Astrocyte (in vitro differentiated cells and primary cell): ENCODE data around the gene CHGA. TPM values are rescaled to one million over a fixed set of nuclear protein-coding genes. Genes with fewer than 3 reads are reported as not detected.

ENCODE experiments used
- DNase-seq: peaks from one replicate; pipeline ENCODE4 v3.0.0-alpha.2; 2010; ENCODE audit warnings: low read depth
- FAIRE-seq: peaks from 2 replicates; lab custom pipeline; 2011; peaks lifted over from hg19 to GRCh38; lab: Jason Lieb, UNC
- H2AFZ ChIP-seq: 2 replicates; pipeline ENCODE4 v1.6.0; 2012; ENCODE audit warnings: low read depth, low read length, inconsistent platforms
- H3K27ac ChIP-seq: 2 replicates; pipeline ENCODE4 v1.5.1; 2011; ENCODE audit warnings: low read depth, low read length, inconsistent platforms
- H3K27me3 ChIP-seq: 2 replicates; pipeline ENCODE4 v1.6.0; 2011; ENCODE audit warnings: low read length, inconsistent platforms; ENCODE audit not compliant: insufficient read depth
- H3K36me3 ChIP-seq: 2 replicates; pipeline ENCODE4 v1.5.1; 2011; ENCODE audit warnings: low read length, inconsistent platforms; ENCODE audit not compliant: insufficient read depth
- H3K4me1 ChIP-seq: 2 replicates; pipeline ENCODE4 v1.5.1; 2011; ENCODE audit warnings: low read length, inconsistent platforms; ENCODE audit not compliant: insufficient read depth
- H3K4me2 ChIP-seq: 2 replicates; pipeline ENCODE4 v1.6.0; 2012; ENCODE audit warnings: low read length, inconsistent platforms
- H3K4me3 ChIP-seq: 2 replicates; pipeline ENCODE4 v1.5.1; 2011; ENCODE audit warnings: low read depth, mild to moderate bottlenecking, low read length, inconsistent platforms; ENCODE audit not compliant: insufficient read depth
- H3K79me2 ChIP-seq: 2 replicates; pipeline ENCODE4 v1.6.0; 2012; ENCODE audit warnings: mild to moderate bottlenecking, low read length, inconsistent platforms; ENCODE audit not compliant: insufficient read depth
- H3K9ac ChIP-seq: 2 replicates; pipeline ENCODE4 v1.6.0; 2012; ENCODE audit warnings: mild to moderate bottlenecking, low read length, inconsistent platforms
- H3K9me3 ChIP-seq: 2 replicates; pipeline ENCODE4 v1.5.1; 2012; ENCODE audit warnings: low read depth, mild to moderate bottlenecking, low read length, inconsistent platforms; ENCODE audit not compliant: insufficient read depth
- H4K20me1 ChIP-seq: 2 replicates; pipeline ENCODE4 v1.6.0; 2012; ENCODE audit warnings: low read length, inconsistent platforms; ENCODE audit not compliant: insufficient read depth
- H3K27ac Mint-ChIP-seq: one replicate; pipeline ENCODE4 v1.8.0; 2021; ENCODE audit warnings: mild to moderate bottlenecking, mixed read lengths; ENCODE audit not compliant: unreplicated experiment
- H3K27me3 Mint-ChIP-seq: one replicate; pipeline ENCODE4 v1.8.0; 2021; ENCODE audit warnings: low read depth, mixed read lengths; ENCODE audit not compliant: unreplicated experiment
- H3K36me3 Mint-ChIP-seq: one replicate; pipeline ENCODE4 v1.8.0; 2021; ENCODE audit warnings: low read depth, mixed read lengths; ENCODE audit not compliant: unreplicated experiment
- H3K4me1 Mint-ChIP-seq: one replicate; pipeline ENCODE4 v1.8.0; 2021; ENCODE audit warnings: low read depth, mixed read lengths; ENCODE audit not compliant: unreplicated experiment
- H3K4me3 Mint-ChIP-seq: one replicate; pipeline ENCODE4 v1.8.0; 2021; ENCODE audit warnings: mild to moderate bottlenecking, moderate library complexity, mixed read lengths; ENCODE audit not compliant: unreplicated experiment
- H3K9me3 Mint-ChIP-seq: one replicate; pipeline ENCODE4 v1.8.0; 2021; ENCODE audit warnings: mild to moderate bottlenecking, mixed read lengths; ENCODE audit not compliant: unreplicated experiment
- CTCF ChIP-seq: IDR thresholded peaks from 2 replicates; pipeline ENCODE4 v1.5.1; 2011; ENCODE audit warnings: low read depth, mild to moderate bottlenecking, inconsistent platforms, low read length, moderate library complexity; ENCODE audit not compliant: insufficient read depth
- EZH2 ChIP-seq: IDR thresholded peaks from 2 replicates; pipeline ENCODE4 v1.6.1; 2012; ENCODE audit warnings: mild to moderate bottlenecking, low read length, inconsistent platforms; ENCODE audit not compliant: insufficient read depth
- total RNA-seq: library from RNA; stranded (reverse); gene quantifications from 2 replicates; pipeline ENCODE4 v1.2.1, GENCODE V29; 2021

The CHGA gene
- total RNA-seq, 1 donor from 2014 or later: not detected

- no peaks in the 10 kb centered on the region for H3K79me2 ChIP-seq
- H3K4me1 ChIP-seq: peaks cover 4% of the 10 kb centered on the region
These were observed 26.7 kb downstream of the CHGA start for GRCh38 chr14:92949496-92950192.

GRCh38 chr14:92950193-92950540, 27.2 kb downstream of the CHGA start:
- peaks cover 45% of the 10 kb centered on the region for H3K27me3 Mint-ChIP-seq
- TF ChIP-seq EZH2 (no peak), CTCF (no peak)
- H4K20me1 ChIP-seq: peaks cover 17% of the 10 kb centered on the region
- peak overlapping the region; percentile 12 for H3K27ac Mint-ChIP-seq
- H3K4me2 ChIP-seq: no peak overlapping the region
- H3K36me3 ChIP-seq: peaks cover 2% of the 10 kb centered on the region
- H3K4me3 ChIP-seq: no peak overlapping the region
- peaks cover 3% of the 10 kb centered on the region for H3K27me3 ChIP-seq
- H3K36me3 Mint-ChIP-seq: peaks cover 6% of the 10 kb centered on the region
- H3K4me3 Mint-ChIP-seq: no peak overlapping the region
- no peak overlapping the region for H3K27ac ChIP-seq
- H3K4me1 ChIP-seq: peaks cover 4% of the 10 kb centered on the region
- no peak overlapping the region for H3K9ac ChIP-seq
- DNase-seq (no peak), FAIRE-seq (no peak)
- H3K9me3 ChIP-seq: no peaks in the 10 kb centered on the region
- peaks cover 5% of the 10 kb centered on the region for H3K4me1 Mint-ChIP-seq
- no peak overlapping the region for H2AFZ ChIP-seq
- no peaks in the 10 kb centered on the region for H3K79me2 ChIP-seq
- H3K9me3 Mint-ChIP-seq: no peaks in the 10 kb centered on the region

More at GRCh38 chr14:92949496-92950192, 26.7 kb downstream of the CHGA start:
- H3K27ac ChIP-seq: no peak overlapping the region
- peaks cover 3% of the 10 kb centered on the region for H3K27me3 ChIP-seq
- Mint-ChIP-seq H3K36me3 (peaks cover 4% of the 10 kb centered on the region), H3K9me3 (no peaks in the 10 kb centered on the region), H3K4me1 (peaks cover 5% of the 10 kb centered on the region), H3K27me3 (peaks cover 43% of the 10 kb centered on the region), H3K27ac (no peak overlapping the region), H3K4me3 (no peak overlapping the region)
- no peak overlapping the region for H2AFZ ChIP-seq
- H3K9me3 ChIP-seq: no peaks in the 10 kb centered on the region
- no peak for DNase-seq
- no peak overlapping the region for H3K4me2 ChIP-seq
- H3K36me3 ChIP-seq: peaks cover 2% of the 10 kb centered on the region
- H4K20me1 ChIP-seq: peaks cover 20% of the 10 kb centered on the region
- FAIRE-seq: no peak
- no peak overlapping the region for H3K4me3 ChIP-seq
- TF ChIP-seq EZH2 (no peak), CTCF (no peak)
- no peak overlapping the region for H3K9ac ChIP-seq

GRCh38 chr14:92950773-92951172, 27.8 kb downstream of the CHGA start:
- Histone ChIP-seq H2AFZ (no peak overlapping the region), H3K9ac (no peak overlapping the region), H3K79me2 (no peaks in the 10 kb centered on the region), H3K27ac (no peak overlapping the region), H3K4me2 (no peak overlapping the region), H3K4me1 (peaks cover 4% of the 10 kb centered on the region), H3K36me3 (peaks cover 2% of the 10 kb centered on the region), H3K9me3 (no peaks in the 10 kb centered on the region), H4K20me1 (peaks cover 17% of the 10 kb centered on the region), H3K27me3 (peaks cover 3% of the 10 kb centered on the region), H3K4me3 (no peak overlapping the region)
- H3K27me3 Mint-ChIP-seq: peaks cover 51% of the 10 kb centered on the region
- H3K4me1 Mint-ChIP-seq: peaks cover 5% of the 10 kb centered on the region
- TF ChIP-seq EZH2 (no peak), CTCF (no peak)
- no peak overlapping the region for H3K4me3 Mint-ChIP-seq
- no peak for DNase-seq
- no peaks in the 10 kb centered on the region for H3K9me3 Mint-ChIP-seq
- peak overlapping the region; percentile 12 for H3K27ac Mint-ChIP-seq
- peaks cover 6% of the 10 kb centered on the region for H3K36me3 Mint-ChIP-seq
- FAIRE-seq: no peak
